Measurements from ENCODE around the gene CHST15. TPM values are rescaled to one million over a fixed set of nuclear protein-coding genes. Genes with fewer than 3 reads are reported as not detected.

Gene CHST15
- total and polyA plus RNA-seq, 4 donors: 2.9 to 16.5 (median 6.4) TPM

DNA sequence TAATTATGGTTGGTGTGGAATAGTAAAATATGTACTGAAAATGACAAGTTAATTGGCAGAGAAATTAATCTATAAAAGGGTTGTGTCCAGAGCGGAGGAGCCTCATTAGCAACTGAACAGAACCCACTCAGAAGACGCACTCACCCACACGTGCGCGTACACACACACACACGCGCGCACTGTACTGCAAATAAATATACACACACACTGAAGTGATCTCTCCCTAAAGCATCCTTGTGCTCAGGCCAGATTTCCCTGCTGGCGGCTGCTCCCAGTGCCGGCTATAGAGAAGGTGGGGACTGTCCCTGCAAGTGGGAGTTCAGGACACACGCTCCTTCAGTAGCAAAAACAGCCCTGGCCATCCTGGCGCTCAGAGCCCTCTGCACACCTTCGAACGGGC is 85.2 kb downstream of the CHST15 start:
- WGBS: 88% methylated on average over 14 of the region's 14 CpGs
- no peaks in the 10 kb centered on the region for H3K4me1 ChIP-seq (ENCODE audit: control insufficient read depth in 4 of 4, insufficient read depth in 4 of 4, low read length in 3 of 4)
- H3K36me3 ChIP-seq (ENCODE audit: control insufficient read depth in 4 of 4, insufficient read depth in 3 of 4, low read depth in 1 of 4, low read length in 3 of 4): peaks cover 0 to 28% (median 3%) of the 10 kb centered on the region in 4 donors
- DNase-seq (ENCODE audit: low spot score): no peak
- H3K4me3 ChIP-seq (ENCODE audit: low read depth in 1 of 3, low read length in 3 of 3): no peak overlapping the region
- H3K9me3 ChIP-seq (ENCODE audit: control insufficient read depth in 4 of 4, low read length in 3 of 4): no peaks in the 10 kb centered on the region
- no peaks in the 10 kb centered on the region for H3K27me3 ChIP-seq (ENCODE audit: control insufficient read depth in 4 of 4, insufficient read depth in 4 of 4, low read length in 3 of 4)
- no peak for TF ChIP-seq JUND (IDR thresholded peaks at IDR 0.05)
- TF ChIP-seq FOXA1 (IDR thresholded peaks at IDR 0.05): no peak
- TF ChIP-seq HNF4G (IDR thresholded peaks at IDR 0.05): no peak
- TF ChIP-seq TAF1 (conservative IDR thresholded peaks at IDR 0.05): no peak
- TF ChIP-seq NR2F2 (IDR thresholded peaks at IDR 0.05): no peak
- H3K9ac ChIP-seq (ENCODE audit: low read depth in 1 of 2, low read length in 2 of 2): no peak overlapping the region
- H3K27ac ChIP-seq (ENCODE audit: low read depth in 1 of 2, low read length in 2 of 2): no peak overlapping the region

DNA sequence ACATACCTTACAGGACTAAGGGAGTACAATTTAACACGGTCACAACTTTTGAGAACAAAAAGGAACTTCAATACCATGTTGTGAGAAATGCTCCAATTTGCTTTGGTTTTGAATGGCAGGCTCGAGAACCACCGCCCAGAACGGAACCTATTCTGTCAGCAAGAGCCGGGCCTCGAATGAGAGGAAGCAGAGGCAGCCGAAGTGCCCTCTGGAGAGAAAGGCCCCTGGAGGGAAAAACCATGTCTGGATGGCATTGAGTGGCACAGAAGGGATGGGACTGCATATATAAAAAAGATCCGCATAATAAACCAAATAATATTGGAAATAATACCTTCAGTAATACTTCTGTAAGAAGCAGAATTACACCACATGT is 85.6 kb downstream of the CHST15 start:
- Histone ChIP-seq H3K4me1 (ENCODE audit: control insufficient read depth in 4 of 4, insufficient read depth in 4 of 4, low read length in 3 of 4) (no peaks in the 10 kb centered on the region), H3K36me3 (ENCODE audit: control insufficient read depth in 4 of 4, insufficient read depth in 3 of 4, low read depth in 1 of 4, low read length in 3 of 4) (peaks cover 0 to 28% (median 3%) of the 10 kb centered on the region in 4 donors), H3K9me3 (ENCODE audit: control insufficient read depth in 4 of 4, low read length in 3 of 4) (no peaks in the 10 kb centered on the region), H3K27ac (ENCODE audit: low read depth in 1 of 2, low read length in 2 of 2) (no peak overlapping the region), H3K4me3 (ENCODE audit: low read depth in 1 of 3, low read length in 3 of 3) (no peak overlapping the region), H3K27me3 (ENCODE audit: control insufficient read depth in 4 of 4, insufficient read depth in 4 of 4, low read length in 3 of 4) (no peaks in the 10 kb centered on the region), H3K9ac (ENCODE audit: low read depth in 1 of 2, low read length in 2 of 2) (no peak overlapping the region)
- 94% methylated on average over 8 of the region's 8 CpGs for WGBS
- TF ChIP-seq RXRA (IDR thresholded peaks at IDR 0.05) (no peak), HNF4G (IDR thresholded peaks at IDR 0.05) (no peak), YY1 (IDR thresholded peaks at IDR 0.05) (no peak), GABPA (IDR thresholded peaks at IDR 0.05 in 1 of 2, conservative IDR thresholded peaks at IDR 0.05 in 1 of 2) (no peak), REST (IDR thresholded peaks at IDR 0.05) (no peak), EGR1 (IDR thresholded peaks at IDR 0.05; ENCODE audit: low read depth in 2 of 2) (no peak), MAX (IDR thresholded peaks at IDR 0.05) (no peak), TAF1 (conservative IDR thresholded peaks at IDR 0.05) (no peak), RAD21 (IDR thresholded peaks at IDR 0.05) (no peak)
- no peak for DNase-seq (ENCODE audit: low spot score)

DNA sequence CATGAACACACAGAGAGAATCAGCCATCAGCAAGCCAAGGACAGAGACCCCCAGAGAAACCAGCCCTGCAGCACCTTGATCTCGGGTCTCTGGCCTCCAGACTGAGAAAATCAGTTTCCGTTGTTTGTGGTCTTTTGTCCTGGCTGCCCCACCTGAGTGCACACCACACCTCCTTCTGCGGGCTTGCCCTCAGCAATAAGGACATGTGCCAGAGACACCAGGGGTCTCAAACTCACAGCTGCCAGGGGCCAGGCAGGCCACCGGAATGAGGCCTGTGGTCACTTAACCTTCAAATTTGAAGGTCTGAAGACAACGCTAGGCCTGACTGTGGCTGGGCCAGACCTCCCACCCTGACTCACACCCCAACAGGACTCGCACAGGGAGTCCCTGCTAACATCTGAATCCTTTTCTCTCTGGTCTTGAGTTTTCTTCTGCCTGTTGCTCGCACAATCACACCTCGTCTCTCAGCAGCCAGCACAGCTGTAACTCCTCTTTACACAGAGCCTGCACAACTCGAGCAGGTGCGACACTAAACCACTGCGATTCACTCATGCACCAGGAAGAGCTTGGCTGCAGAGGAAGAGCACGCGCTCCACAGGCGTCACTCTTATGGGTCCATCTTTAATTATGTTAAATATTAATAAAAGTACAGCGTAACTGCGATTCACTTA is 86.2 kb downstream of the CHST15 start:
- WGBS: 94% methylated on average over 16 of the region's 16 CpGs
- DNase-seq (ENCODE audit: low spot score): no peak
- no peak overlapping the region for H3K27ac ChIP-seq (ENCODE audit: low read depth in 1 of 2, low read length in 2 of 2)
- no peak for TF ChIP-seq HNF4G (IDR thresholded peaks at IDR 0.05)
- peaks cover 0 to 26% (median 3%) of the 10 kb centered on the region in 4 donors for H3K36me3 ChIP-seq (ENCODE audit: control insufficient read depth in 4 of 4, insufficient read depth in 3 of 4, low read depth in 1 of 4, low read length in 3 of 4)
- no peak overlapping the region for H3K9ac ChIP-seq (ENCODE audit: low read depth in 1 of 2, low read length in 2 of 2)
- no peaks in the 10 kb centered on the region for H3K4me1 ChIP-seq (ENCODE audit: control insufficient read depth in 4 of 4, insufficient read depth in 4 of 4, low read length in 3 of 4)
- no peaks in the 10 kb centered on the region for H3K9me3 ChIP-seq (ENCODE audit: control insufficient read depth in 4 of 4, low read length in 3 of 4)
- no peaks in the 10 kb centered on the region for H3K27me3 ChIP-seq (ENCODE audit: control insufficient read depth in 4 of 4, insufficient read depth in 4 of 4, low read length in 3 of 4)
- H3K4me3 ChIP-seq (ENCODE audit: low read depth in 1 of 3, low read length in 3 of 3): no peak overlapping the region
